Endothelial cell (in vitro differentiated cells): ENCODE data around the gene EEF1AKMT1. TPM values are rescaled to one million over a fixed set of nuclear protein-coding genes. Genes with fewer than 3 reads are reported as not detected.

ENCODE experiments used
- DNase-seq: peaks from one replicate; pipeline ENCODE4 v3.0.0; 2021; ENCODE audit warnings: low spot score
- H3K27ac Mint-ChIP-seq: one replicate; pipeline ENCODE4 v1.8.0; 2021; ENCODE audit warnings: mixed read lengths, inconsistent platforms; ENCODE audit not compliant: unreplicated experiment
- H3K27me3 Mint-ChIP-seq: one replicate; pipeline ENCODE4 v1.8.0; 2021; ENCODE audit warnings: mild to moderate bottlenecking, moderate library complexity, mixed read lengths, inconsistent platforms; ENCODE audit not compliant: unreplicated experiment
- H3K36me3 Mint-ChIP-seq: one replicate; pipeline ENCODE4 v1.8.0; 2021; ENCODE audit warnings: mild to moderate bottlenecking, low read depth, mixed read lengths, inconsistent platforms; ENCODE audit not compliant: unreplicated experiment
- H3K4me1 Mint-ChIP-seq: one replicate; pipeline ENCODE4 v1.8.0; 2021; ENCODE audit warnings: mild to moderate bottlenecking, mixed read lengths, inconsistent platforms; ENCODE audit not compliant: unreplicated experiment
- H3K4me3 Mint-ChIP-seq: one replicate; pipeline ENCODE4 v1.8.0; 2021; ENCODE audit warnings: mild to moderate bottlenecking, mixed read lengths, inconsistent platforms; ENCODE audit not compliant: unreplicated experiment
- H3K9me3 Mint-ChIP-seq: one replicate; pipeline ENCODE4 v1.8.0; 2021; ENCODE audit warnings: mixed read lengths, inconsistent platforms; ENCODE audit not compliant: unreplicated experiment
- CTCF ChIP-seq: fragments of 200-600 bp; sonication (generic); IDR thresholded peaks from one replicate; pipeline ENCODE4 v1.5.0; 2021; ENCODE audit warnings: antibody characterized with exemption; ENCODE audit not compliant: unreplicated experiment
- total RNA-seq: library from RNA; stranded (reverse); fragmentation: NEBNext Ultra II Directional; extraction: Animal tissue kit (Norgen Biotek cat#: 25700); gene quantifications from one replicate; pipeline ENCODE4 v1.2.1, GENCODE V29; 2021; ENCODE audit not compliant: unreplicated experiment

Gene EEF1AKMT1
- total RNA-seq, 1 donor from 2014 or later = 9.6 TPM

DNA sequence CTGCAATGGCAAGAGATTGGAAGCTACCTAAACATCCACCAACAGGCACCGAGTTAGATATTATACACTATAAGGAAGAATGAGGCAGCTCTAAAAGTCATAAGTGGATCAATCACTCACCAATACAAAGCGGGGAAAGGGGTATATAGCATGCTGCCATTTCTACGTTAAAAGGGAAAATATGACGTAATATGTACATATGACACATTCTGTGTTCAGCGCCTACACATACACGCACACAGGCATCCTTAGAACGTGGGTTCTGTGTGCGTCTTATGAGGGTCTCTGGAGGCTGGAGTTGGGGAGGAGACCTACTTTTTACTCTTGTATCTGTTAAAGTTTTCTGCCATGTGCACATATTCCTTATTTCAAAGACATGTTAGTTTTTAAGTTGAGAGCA lies 64.4 kb downstream of the EEF1AKMT1 start:
- Mint-ChIP-seq H3K9me3 (no peaks in the 10 kb centered on the region), H3K27me3 (peaks cover 12% of the 10 kb centered on the region), H3K36me3 (no peaks in the 10 kb centered on the region), H3K4me1 (no peaks in the 10 kb centered on the region), H3K4me3 (no peak overlapping the region), H3K27ac (no peak overlapping the region)
- TF ChIP-seq CTCF = no peak
- no peak for DNase-seq

- no peak for DNase-seq
- TF ChIP-seq CTCF = no peak
- Mint-ChIP-seq H3K36me3 (no peaks in the 10 kb centered on the region), H3K27me3 (peaks cover 11% of the 10 kb centered on the region), H3K4me3 (no peak overlapping the region), H3K27ac (no peak overlapping the region), H3K9me3 (no peaks in the 10 kb centered on the region), H3K4me1 (no peaks in the 10 kb centered on the region)
These were observed 65.5 kb downstream of the EEF1AKMT1 start for GRCh38 chr13:20708216-20708615.

- H3K36me3 Mint-ChIP-seq = peaks cover 3% of the 10 kb centered on the region
- H3K27ac Mint-ChIP-seq = no peak overlapping the region
- peaks cover 16% of the 10 kb centered on the region for H3K27me3 Mint-ChIP-seq
- H3K4me1 Mint-ChIP-seq = peaks cover 2% of the 10 kb centered on the region
- peak overlapping the region; percentile 47 for H3K4me3 Mint-ChIP-seq
- no peaks in the 10 kb centered on the region for H3K9me3 Mint-ChIP-seq
- TF ChIP-seq CTCF = no peak
- DNase-seq = no peak
These were observed 67.1 kb downstream of the EEF1AKMT1 start for GRCh38 chr13:20706661-20707060.

DNA sequence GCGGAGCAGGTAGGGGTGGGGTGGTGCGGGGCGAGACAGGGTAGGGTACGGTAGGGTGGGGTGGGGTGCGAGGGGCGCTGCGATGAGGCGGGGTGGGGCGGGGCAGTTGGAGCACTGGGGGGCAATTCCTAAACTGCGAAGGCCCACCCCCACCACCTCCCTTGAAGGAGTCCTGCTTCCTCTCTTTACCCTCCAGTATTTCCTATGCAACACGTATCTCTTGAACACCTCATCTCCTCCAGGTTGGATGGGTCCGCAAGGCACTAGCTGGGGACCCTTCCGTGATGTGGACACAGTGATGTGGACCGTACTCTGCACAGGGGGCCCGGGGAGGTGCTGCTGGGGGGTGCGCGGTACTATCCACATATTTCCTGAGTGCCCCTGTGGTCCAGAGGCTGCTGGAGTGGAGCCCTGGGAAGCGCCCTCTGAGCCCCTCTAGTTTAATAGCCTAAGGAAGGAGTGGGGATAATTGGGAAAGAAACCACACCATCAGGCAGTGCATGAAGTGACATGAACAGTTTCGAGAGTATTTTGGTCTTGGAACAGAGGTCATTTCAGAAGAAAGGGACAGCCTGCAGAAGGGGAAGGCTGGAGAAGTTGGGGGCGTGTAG lies 69.2 kb downstream of the EEF1AKMT1 start:
- peak; percentile 5 for TF ChIP-seq CTCF
- peak overlapping the region; percentile 88 for H3K4me3 Mint-ChIP-seq
- H3K27ac Mint-ChIP-seq = no peak overlapping the region
- H3K4me1 Mint-ChIP-seq = peaks cover 2% of the 10 kb centered on the region
- H3K36me3 Mint-ChIP-seq = peaks cover 3% of the 10 kb centered on the region
- DNase-seq = no peak
- H3K27me3 Mint-ChIP-seq = peaks cover 20% of the 10 kb centered on the region
- no peaks in the 10 kb centered on the region for H3K9me3 Mint-ChIP-seq

- no peak overlapping the region for H3K27ac Mint-ChIP-seq
- peaks cover 3% of the 10 kb centered on the region for H3K36me3 Mint-ChIP-seq
- no peak overlapping the region for H3K4me3 Mint-ChIP-seq
- peak; percentile 42 for TF ChIP-seq CTCF
- peaks cover 2% of the 10 kb centered on the region for H3K4me1 Mint-ChIP-seq
- peak; percentile 79 for DNase-seq
- peaks cover 20% of the 10 kb centered on the region for H3K27me3 Mint-ChIP-seq
- H3K9me3 Mint-ChIP-seq = no peaks in the 10 kb centered on the region
These were observed 69.8 kb downstream of the EEF1AKMT1 start for GRCh38 chr13:20703780-20704458.
